ENCODE data around the gene KPTN.

The KPTN gene

GRCh38 chr19:47509170-47509847 is 25.3 kb upstream of the KPTN start:
- no peak for DNase-seq (ENCODE audit: low read depth in 3 of 3)

GRCh38 chr19:47508721-47509120 is 24.7 kb upstream of the KPTN start:
- no peak for DNase-seq (ENCODE audit: low read depth in 3 of 3)

GRCh38 chr19:47507924-47508553 is 24.0 kb upstream of the KPTN start:
- no peak for DNase-seq (ENCODE audit: low read depth in 3 of 3)

GRCh38 chr19:47507012-47507411 is 23.0 kb upstream of the KPTN start:
- DNase-seq (ENCODE audit: low read depth in 3 of 3) = no peak

- DNase-seq (ENCODE audit: low read depth in 3 of 3) = no peak
These were observed 22.4 kb upstream of the KPTN start for GRCh38 chr19:47506459-47506858.

GRCh38 chr19:47505506-47505905 is 21.5 kb upstream of the KPTN start:
- DNase-seq (ENCODE audit: low read depth in 3 of 3) = no peak

- no peak for DNase-seq (ENCODE audit: low read depth in 3 of 3)
These were observed 19.8 kb upstream of the KPTN start for GRCh38 chr19:47503826-47504150.

GRCh38 chr19:47503130-47503825 is 19.3 kb upstream of the KPTN start:
- no peak for DNase-seq (ENCODE audit: low read depth in 3 of 3)

GRCh38 chr19:47499863-47500830 is 16.1 kb upstream of the KPTN start:
- no peak for DNase-seq (ENCODE audit: low read depth in 3 of 3)

- no peak for DNase-seq (ENCODE audit: low read depth in 3 of 3)
These were observed 15.4 kb upstream of the KPTN start for GRCh38 chr19:47499371-47499770.

GRCh38 chr19:47498561-47498960 is 14.5 kb upstream of the KPTN start:
- no peak for DNase-seq (ENCODE audit: low read depth in 3 of 3)

- DNase-seq (ENCODE audit: low read depth in 3 of 3) = no peak
These were observed 14.0 kb upstream of the KPTN start for GRCh38 chr19:47497821-47498520.

GRCh38 chr19:47497050-47497766 is 13.2 kb upstream of the KPTN start:
- DNase-seq (ENCODE audit: low read depth in 3 of 3) = no peak

- no peak for DNase-seq (ENCODE audit: low read depth in 3 of 3)
These were observed 11.7 kb upstream of the KPTN start for GRCh38 chr19:47495478-47496372.

- no peak for DNase-seq (ENCODE audit: low read depth in 3 of 3)
These were observed 10.7 kb upstream of the KPTN start for GRCh38 chr19:47494729-47495128.

- DNase-seq (ENCODE audit: low read depth in 3 of 3) = no peak
These were observed 10.2 kb upstream of the KPTN start for GRCh38 chr19:47494211-47494547.

- DNase-seq (ENCODE audit: low read depth in 3 of 3) = no peak
These were observed 9.6 kb upstream of the KPTN start for GRCh38 chr19:47493378-47494210.

GRCh38 chr19:47492571-47493377 is 8.8 kb upstream of the KPTN start:
- no peak for DNase-seq (ENCODE audit: low read depth in 3 of 3)
